Peyer's patch (tissue), 4 donors: ENCODE measurements around the gene PDZD7.

Source experiments
- CTCF ChIP-seq, 6 experiments: fragments of 450-650 bp in 4 of 6; fragments of 200-600 bp in 2 of 6; sonication (generic) in 1 of 6; IDR thresholded peaks; one replicate each; pipeline ENCODE4 v1.5.1; 2017 to 2019; ENCODE audit warnings: antibody characterized with exemption in 6 of 6, mild to moderate bottlenecking in 3 of 6, moderate library complexity in 1 of 6
- POLR2A ChIP-seq, 2 donors: fragments of 450-650 bp; IDR thresholded peaks; one replicate each; pipeline ENCODE4 v1.5.1; 2017; ENCODE audit warnings: antibody characterized with exemption in 2 of 2, mild to moderate bottlenecking in 2 of 2, moderate library complexity in 2 of 2

GRCh38 chr10:101076630-101077029 lies 45.7 kb upstream of the PDZD7 start:
- TF ChIP-seq CTCF (IDR thresholded peaks at IDR 0.05) (no peak), POLR2A (IDR thresholded peaks at IDR 0.05) (no peak)
